ENCODE results near the gene SULT1C2. TPM values are rescaled to one million over a fixed set of nuclear protein-coding genes. Genes with fewer than 3 reads are reported as not detected.

The SULT1C2 gene
- not detected for polyA plus RNA-seq (2012; ENCODE audit: insufficient read depth, insufficient read length, low read depth)

GRCh38 chr2:108288534-108289106, at the start of gene SULT1C2:
SULT1C2 (plus strand) TSS chr2:108288895; CDS start chr2:108293668, 4,773 bp downstream.
- no peaks in the 10 kb centered on the region for H3K27me3 ChIP-seq
- H3K9me3 ChIP-seq: no peaks in the 10 kb centered on the region
- no peaks in the 10 kb centered on the region for H3K36me3 ChIP-seq
- no peaks in the 10 kb centered on the region for H3K4me1 ChIP-seq
- H3K4me3 ChIP-seq (ENCODE audit: low read depth, low read length): no peak within 1 kb of the TSS
- DNase-seq: no peak
- no peak for TF ChIP-seq CTCF (IDR thresholded peaks at IDR 0.05; ENCODE audit: low read depth, low read length)

- Histone ChIP-seq H3K27me3 (no peaks in the 10 kb centered on the region), H3K36me3 (no peaks in the 10 kb centered on the region), H3K9me3 (no peaks in the 10 kb centered on the region), H3K4me1 (no peaks in the 10 kb centered on the region), H3K4me3 (ENCODE audit: low read depth, low read length) (no peak within 1 kb of the TSS)
- DNase-seq: no peak
- TF ChIP-seq CTCF (IDR thresholded peaks at IDR 0.05; ENCODE audit: low read depth, low read length): no peak
Measured at GRCh38 chr2:108239786-108240185, 48.9 kb upstream of the SULT1C2 start, which contains the start of gene SULT1C3. SULT1C3 (plus strand) TSS chr2:108239968; CDS start chr2:108247195, 7,227 bp downstream.

- no peaks in the 10 kb centered on the region for H3K27me3 ChIP-seq
Measured at GRCh38 chr2:108240966-108241365, 47.7 kb upstream of the SULT1C2 start.

GRCh38 chr2:108243566-108243965, 45.1 kb upstream of the SULT1C2 start:
- H3K36me3 ChIP-seq: no peaks in the 10 kb centered on the region
- no peaks in the 10 kb centered on the region for H3K27me3 ChIP-seq
- no peak overlapping the region for H3K4me3 ChIP-seq (ENCODE audit: low read depth, low read length)
- no peaks in the 10 kb centered on the region for H3K9me3 ChIP-seq
- no peaks in the 10 kb centered on the region for H3K4me1 ChIP-seq
- no peak for DNase-seq
- TF ChIP-seq CTCF (IDR thresholded peaks at IDR 0.05; ENCODE audit: low read depth, low read length): no peak

More at GRCh38 chr2:108240966-108241365, 47.7 kb upstream of the SULT1C2 start:
- Histone ChIP-seq H3K9me3 (no peaks in the 10 kb centered on the region), H3K4me1 (no peaks in the 10 kb centered on the region), H3K36me3 (no peaks in the 10 kb centered on the region), H3K4me3 (ENCODE audit: low read depth, low read length) (no peak overlapping the region)
- TF ChIP-seq CTCF (IDR thresholded peaks at IDR 0.05; ENCODE audit: low read depth, low read length): no peak
- DNase-seq: no peak

- Histone ChIP-seq H3K4me3 (ENCODE audit: low read depth, low read length) (no peak overlapping the region), H3K27me3 (no peaks in the 10 kb centered on the region), H3K9me3 (no peaks in the 10 kb centered on the region), H3K36me3 (no peaks in the 10 kb centered on the region), H3K4me1 (no peaks in the 10 kb centered on the region)
- TF ChIP-seq CTCF (IDR thresholded peaks at IDR 0.05; ENCODE audit: low read depth, low read length): no peak
- no peak for DNase-seq
Measured at GRCh38 chr2:108244667-108245414, 43.9 kb upstream of the SULT1C2 start.

- DNase-seq: no peak
- Histone ChIP-seq H3K9me3 (no peaks in the 10 kb centered on the region), H3K27me3 (no peaks in the 10 kb centered on the region), H3K4me1 (no peaks in the 10 kb centered on the region), H3K4me3 (ENCODE audit: low read depth, low read length) (no peak overlapping the region), H3K36me3 (no peaks in the 10 kb centered on the region)
- no peak for TF ChIP-seq CTCF (IDR thresholded peaks at IDR 0.05; ENCODE audit: low read depth, low read length)
Measured at GRCh38 chr2:108253106-108253505, 35.6 kb upstream of the SULT1C2 start.

Data from BE2C (cell line).